AG08396 (cell line): ENCODE results near the gene TK2.
"Not testable (repeated sequence)": the region's sequence is repeated elsewhere in the genome, so short reads cannot be mapped to it uniquely, and the experiment has no call there.

Experiments
- DNase-seq: peaks from one replicate; pipeline ENCODE4 v3.0.0; 2012; ENCODE audit warnings: low spot score, mixed read lengths

TK2 gene

DNA sequence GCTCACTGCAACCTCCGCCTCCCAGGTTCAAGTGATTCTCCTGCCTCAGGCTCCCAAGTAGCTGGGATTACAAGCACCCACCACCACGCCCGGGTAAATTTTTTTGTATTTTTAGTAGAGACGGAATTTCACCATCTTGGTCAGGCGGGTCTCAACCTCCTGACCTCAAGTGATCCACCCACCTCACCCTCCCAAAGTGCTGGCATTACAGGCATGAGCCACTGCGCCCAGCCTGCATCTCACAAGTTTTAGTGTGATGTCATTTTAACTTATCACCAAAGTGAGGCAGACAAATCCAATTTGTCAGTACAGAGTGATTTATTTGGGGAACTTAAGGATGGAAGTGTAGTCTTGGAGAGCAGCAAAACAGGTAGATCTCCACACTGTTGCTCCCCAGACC lies 83.3 kb downstream of the TK2 start:
- not testable (repeated sequence) for DNase-seq

DNA sequence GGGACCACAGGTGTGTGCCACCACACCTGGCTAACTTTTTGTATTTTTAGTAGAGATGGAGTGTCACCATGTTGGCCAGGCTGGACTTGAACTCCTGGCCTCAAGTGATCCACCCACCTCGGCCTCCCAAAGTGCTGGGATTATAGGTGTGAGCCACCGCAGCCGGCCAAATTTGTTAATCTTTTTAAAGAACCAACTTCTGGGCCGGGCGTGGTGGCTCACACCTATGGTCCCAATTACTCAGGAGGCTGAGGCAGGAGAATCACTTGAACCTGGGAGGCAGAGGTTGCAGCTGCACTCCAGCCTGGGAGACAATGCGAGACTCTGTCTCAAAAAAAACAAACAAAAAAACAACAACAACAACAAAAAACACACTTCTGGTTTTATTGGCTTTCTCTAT lies 84.0 kb downstream of the TK2 start:
- DNase-seq, result not testable (repeated sequence)

DNA sequence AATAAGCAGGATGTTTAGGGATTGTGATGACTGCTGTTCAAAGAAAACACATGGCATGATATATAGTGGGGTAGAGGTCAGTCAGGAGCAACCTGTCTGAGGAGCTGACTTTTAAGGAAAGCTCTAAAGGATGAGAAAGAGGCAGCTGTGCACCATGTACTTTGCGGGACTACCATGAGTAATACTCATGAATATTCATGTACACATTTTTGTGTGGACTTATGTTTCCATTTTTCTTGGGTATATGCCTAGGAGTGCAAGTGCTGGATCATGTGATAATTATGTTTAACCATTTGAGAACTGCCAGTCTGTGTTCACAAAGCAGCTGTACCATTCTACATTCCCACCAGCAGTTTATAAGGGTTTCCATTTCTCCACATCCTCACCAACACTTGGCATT lies 87.0 kb downstream of the TK2 start:
- no peak for DNase-seq

DNA sequence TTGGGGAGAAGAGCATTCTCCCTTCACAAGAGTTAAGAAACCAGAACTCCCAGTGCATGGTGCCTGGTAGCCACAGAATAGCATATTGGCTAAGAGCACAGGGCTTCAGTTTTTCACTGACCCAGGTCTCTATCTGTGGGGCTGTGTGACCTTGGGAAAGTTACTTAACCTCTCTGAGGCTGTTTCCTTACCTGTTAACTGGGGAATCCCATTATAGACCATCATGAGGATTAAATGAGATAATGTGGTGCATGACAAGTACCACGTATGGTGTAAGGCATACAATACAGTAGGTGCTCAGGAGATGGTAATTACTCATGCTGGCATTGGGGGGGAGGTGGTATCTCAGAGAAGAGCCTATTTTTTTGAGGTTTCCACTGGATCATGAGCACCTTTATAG lies 89.2 kb downstream of the TK2 start:
- no peak for DNase-seq

DNA sequence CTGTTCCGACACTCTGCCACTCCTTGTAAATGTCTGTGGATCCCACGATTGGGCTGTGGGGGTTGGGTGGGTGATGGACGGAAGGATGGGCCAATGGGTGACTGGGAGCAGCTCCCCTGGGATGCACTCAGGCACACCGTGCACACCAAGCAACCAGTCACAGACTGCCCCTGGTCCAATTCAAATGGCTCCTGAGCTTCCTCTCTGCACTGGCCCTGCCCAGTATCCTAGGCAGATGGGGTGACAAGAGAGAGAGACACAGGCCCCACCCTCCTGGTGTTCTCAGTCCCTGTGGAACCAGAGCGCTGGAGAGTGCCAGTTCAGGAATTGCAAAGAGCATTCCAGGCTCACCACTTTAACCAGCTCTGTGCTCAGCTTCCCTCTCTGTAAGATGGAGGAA lies 90.0 kb downstream of the TK2 start:
- DNase-seq, result no peak

DNA sequence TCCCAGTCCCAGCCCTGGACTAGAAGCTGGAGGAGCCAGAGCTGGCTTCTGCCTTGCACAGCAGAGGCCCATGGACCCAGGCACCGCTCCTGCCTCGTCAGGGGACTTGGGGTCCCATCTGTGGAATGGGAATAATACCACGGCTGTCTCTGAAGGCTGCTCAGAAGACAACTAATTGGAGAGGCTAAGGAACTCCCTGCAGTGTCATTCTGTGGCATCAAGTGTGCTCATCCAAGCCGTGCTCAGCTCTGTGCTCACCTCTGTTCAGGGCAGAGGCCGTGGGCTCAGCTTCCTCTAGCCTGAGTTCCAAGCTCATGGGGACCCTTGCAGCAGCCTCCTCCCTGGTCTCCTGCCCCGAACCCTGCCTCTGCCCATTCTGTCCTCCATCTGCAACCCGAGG lies 91.1 kb downstream of the TK2 start:
- no peak for DNase-seq

DNA sequence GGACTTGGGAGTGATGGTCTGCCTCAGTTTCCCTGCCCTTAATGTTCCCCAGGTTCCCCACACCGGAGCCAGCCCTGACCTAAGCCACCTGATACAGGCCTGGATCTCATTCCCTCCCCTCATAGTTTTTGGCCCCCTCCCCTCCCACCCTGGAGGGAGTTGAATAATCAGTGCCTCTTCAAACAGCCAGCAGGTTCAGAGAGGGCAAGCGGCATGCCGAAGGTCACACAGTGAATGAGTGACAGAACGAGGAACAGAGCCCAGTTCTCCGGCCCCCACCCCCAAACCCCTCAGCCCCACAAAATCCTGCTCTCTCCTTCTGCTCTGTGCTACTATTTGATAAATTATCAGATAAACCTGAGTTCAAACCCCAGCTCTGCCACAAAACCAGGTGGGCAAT lies 91.6 kb downstream of the TK2 start:
- DNase-seq, result no peak
